Endothelial cell (in vitro differentiated cells): ENCODE measurements around the gene SND1. TPM values are rescaled to one million over a fixed set of nuclear protein-coding genes. Genes with fewer than 3 reads are reported as not detected.

Source experiments
- DNase-seq: peaks from one replicate; pipeline ENCODE4 v3.0.0; 2021; ENCODE audit warnings: low spot score
- H3K27ac Mint-ChIP-seq: one replicate; pipeline ENCODE4 v1.8.0; 2021; ENCODE audit warnings: mixed read lengths, inconsistent platforms; ENCODE audit not compliant: unreplicated experiment
- H3K27me3 Mint-ChIP-seq: one replicate; pipeline ENCODE4 v1.8.0; 2021; ENCODE audit warnings: mild to moderate bottlenecking, moderate library complexity, mixed read lengths, inconsistent platforms; ENCODE audit not compliant: unreplicated experiment
- H3K36me3 Mint-ChIP-seq: one replicate; pipeline ENCODE4 v1.8.0; 2021; ENCODE audit warnings: mild to moderate bottlenecking, low read depth, mixed read lengths, inconsistent platforms; ENCODE audit not compliant: unreplicated experiment
- H3K4me1 Mint-ChIP-seq: one replicate; pipeline ENCODE4 v1.8.0; 2021; ENCODE audit warnings: mild to moderate bottlenecking, mixed read lengths, inconsistent platforms; ENCODE audit not compliant: unreplicated experiment
- H3K4me3 Mint-ChIP-seq: one replicate; pipeline ENCODE4 v1.8.0; 2021; ENCODE audit warnings: mild to moderate bottlenecking, mixed read lengths, inconsistent platforms; ENCODE audit not compliant: unreplicated experiment
- H3K9me3 Mint-ChIP-seq: one replicate; pipeline ENCODE4 v1.8.0; 2021; ENCODE audit warnings: mixed read lengths, inconsistent platforms; ENCODE audit not compliant: unreplicated experiment
- CTCF ChIP-seq: fragments of 200-600 bp; sonication (generic); IDR thresholded peaks from one replicate; pipeline ENCODE4 v1.5.0; 2021; ENCODE audit warnings: antibody characterized with exemption; ENCODE audit not compliant: unreplicated experiment
- total RNA-seq: library from RNA; stranded (reverse); fragmentation: NEBNext Ultra II Directional; extraction: Animal tissue kit (Norgen Biotek cat#: 25700); gene quantifications from one replicate; pipeline ENCODE4 v1.2.1, GENCODE V29; 2021; ENCODE audit not compliant: unreplicated experiment

Gene SND1
- total RNA-seq, 1 donor from 2014 or later, result 375 TPM

GRCh38 chr7:127752829-127753228 is 100.8 kb downstream of the SND1 start:
- H3K4me1 Mint-ChIP-seq, result peaks cover 57% of the 10 kb centered on the region
- H3K36me3 Mint-ChIP-seq, result peaks cover 10% of the 10 kb centered on the region
- peaks cover 11% of the 10 kb centered on the region for H3K27me3 Mint-ChIP-seq
- DNase-seq, result no peak
- no peaks in the 10 kb centered on the region for H3K9me3 Mint-ChIP-seq
- no peak for TF ChIP-seq CTCF
- no peak overlapping the region for H3K4me3 Mint-ChIP-seq
- no peak overlapping the region for H3K27ac Mint-ChIP-seq

- Mint-ChIP-seq H3K27ac (no peak overlapping the region), H3K27me3 (peaks cover 5% of the 10 kb centered on the region), H3K9me3 (no peaks in the 10 kb centered on the region), H3K4me1 (peaks cover 48% of the 10 kb centered on the region), H3K36me3 (peaks cover 2% of the 10 kb centered on the region), H3K4me3 (no peak overlapping the region)
- no peak for TF ChIP-seq CTCF
- no peak for DNase-seq
These were observed 102.5 kb downstream of the SND1 start for GRCh38 chr7:127754457-127754856.

- H3K4me1 Mint-ChIP-seq, result peaks cover 51% of the 10 kb centered on the region
- no peaks in the 10 kb centered on the region for H3K36me3 Mint-ChIP-seq
- no peak overlapping the region for H3K4me3 Mint-ChIP-seq
- no peak overlapping the region for H3K27ac Mint-ChIP-seq
- TF ChIP-seq CTCF, result no peak
- H3K9me3 Mint-ChIP-seq, result no peaks in the 10 kb centered on the region
- peaks cover 5% of the 10 kb centered on the region for H3K27me3 Mint-ChIP-seq
- DNase-seq, result no peak
These were observed 103.5 kb downstream of the SND1 start for GRCh38 chr7:127755521-127755920.

GRCh38 chr7:127755965-127756364 is 104.0 kb downstream of the SND1 start:
- H3K4me1 Mint-ChIP-seq, result peaks cover 48% of the 10 kb centered on the region
- no peak for TF ChIP-seq CTCF
- H3K9me3 Mint-ChIP-seq, result no peaks in the 10 kb centered on the region
- H3K4me3 Mint-ChIP-seq, result no peak overlapping the region
- no peaks in the 10 kb centered on the region for H3K36me3 Mint-ChIP-seq
- peaks cover 2% of the 10 kb centered on the region for H3K27me3 Mint-ChIP-seq
- no peak overlapping the region for H3K27ac Mint-ChIP-seq
- DNase-seq, result no peak

GRCh38 chr7:127758105-127758504 is 106.1 kb downstream of the SND1 start:
- peaks cover 33% of the 10 kb centered on the region for H3K4me1 Mint-ChIP-seq
- no peaks in the 10 kb centered on the region for H3K9me3 Mint-ChIP-seq
- no peak for DNase-seq
- no peaks in the 10 kb centered on the region for H3K36me3 Mint-ChIP-seq
- H3K4me3 Mint-ChIP-seq, result no peak overlapping the region
- H3K27ac Mint-ChIP-seq, result no peak overlapping the region
- no peak for TF ChIP-seq CTCF
- H3K27me3 Mint-ChIP-seq, result peaks cover 2% of the 10 kb centered on the region
